IMR-90 (cell line): Measurements from ENCODE around the gene LRRC4.

Source experiments
- BHLHE40 ChIP-seq: fragments of 150-350 bp; IDR thresholded peaks from 2 replicates; pipeline ENCODE4 v1.6.1; 2016; ENCODE audit warnings: mild to moderate bottlenecking, low read depth, low read length
- POLR2A ChIP-seq: IDR thresholded peaks from 2 replicates; pipeline ENCODE4 v1.6.1; 2012; ENCODE audit warnings: mild to moderate bottlenecking, low read depth, low read length
- RAD21 ChIP-seq: IDR thresholded peaks from 2 replicates; pipeline ENCODE4 v1.6.1; 2012; ENCODE audit warnings: low read length, improper control_type of control experiment
- TF ChIP-seq, protein P1 (sequence below): conservative IDR thresholded peaks from 2 replicates; pipeline ENCODE4 v1.5.1; 2012; ENCODE audit warnings: mild to moderate bottlenecking, low read depth, low read length, improper control_type of control experiment

GRCh38 chr7:128073671-128074310, 42.6 kb upstream of the LRRC4 start:
- TF ChIP-seq, protein P1, sequence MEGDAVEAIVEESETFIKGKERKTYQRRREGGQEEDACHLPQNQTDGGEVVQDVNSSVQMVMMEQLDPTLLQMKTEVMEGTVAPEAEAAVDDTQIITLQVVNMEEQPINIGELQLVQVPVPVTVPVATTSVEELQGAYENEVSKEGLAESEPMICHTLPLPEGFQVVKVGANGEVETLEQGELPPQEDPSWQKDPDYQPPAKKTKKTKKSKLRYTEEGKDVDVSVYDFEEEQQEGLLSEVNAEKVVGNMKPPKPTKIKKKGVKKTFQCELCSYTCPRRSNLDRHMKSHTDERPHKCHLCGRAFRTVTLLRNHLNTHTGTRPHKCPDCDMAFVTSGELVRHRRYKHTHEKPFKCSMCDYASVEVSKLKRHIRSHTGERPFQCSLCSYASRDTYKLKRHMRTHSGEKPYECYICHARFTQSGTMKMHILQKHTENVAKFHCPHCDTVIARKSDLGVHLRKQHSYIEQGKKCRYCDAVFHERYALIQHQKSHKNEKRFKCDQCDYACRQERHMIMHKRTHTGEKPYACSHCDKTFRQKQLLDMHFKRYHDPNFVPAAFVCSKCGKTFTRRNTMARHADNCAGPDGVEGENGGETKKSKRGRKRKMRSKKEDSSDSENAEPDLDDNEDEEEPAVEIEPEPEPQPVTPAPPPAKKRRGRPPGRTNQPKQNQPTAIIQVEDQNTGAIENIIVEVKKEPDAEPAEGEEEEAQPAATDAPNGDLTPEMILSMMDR = no peak
- no peak for TF ChIP-seq POLR2A
- no peak for TF ChIP-seq RAD21
- no peak for TF ChIP-seq BHLHE40
